GM21381 (cell line): ENCODE measurements around the gene KLHL17.

Experiments
- ATAC-seq: cut with Tn5 transposase; IDR thresholded peaks from one replicate; pipeline ENCODE4 v1.9.1; 2021; ENCODE audit warnings: mild to moderate bottlenecking, moderate library complexity; ENCODE audit not compliant: unreplicated experiment

KLHL17 gene

GRCh38 chr1:947958-948357 lies 12.4 kb upstream of the KLHL17 start:
- no peak for ATAC-seq

- ATAC-seq = no peak
Measured at GRCh38 chr1:950268-950667, 10.1 kb upstream of the KLHL17 start.

- no peak for ATAC-seq
Measured at GRCh38 chr1:950881-951280, 9.5 kb upstream of the KLHL17 start.

GRCh38 chr1:951364-951763 lies 9.0 kb upstream of the KLHL17 start:
- no peak for ATAC-seq

GRCh38 chr1:952201-952600 lies 8.2 kb upstream of the KLHL17 start:
- no peak for ATAC-seq

GRCh38 chr1:952603-953002 lies 7.8 kb upstream of the KLHL17 start:
- ATAC-seq = no peak

GRCh38 chr1:953524-954320 lies 6.7 kb upstream of the KLHL17 start:
- ATAC-seq = no peak

GRCh38 chr1:954927-955326 lies 5.5 kb upstream of the KLHL17 start:
- no peak for ATAC-seq

GRCh38 chr1:955474-955873 lies 4.9 kb upstream of the KLHL17 start:
- no peak for ATAC-seq

GRCh38 chr1:956636-957035 lies 3.7 kb upstream of the KLHL17 start:
- no peak for ATAC-seq

GRCh38 chr1:958823-959730 lies 1.3 kb upstream of the KLHL17 start, which contains the start of gene NOC2L:
Gene NOC2L, minus strand, starts transcription at chr1:959256. Its CDS starts 16 bp downstream, at chr1:959240.
- peak; percentile 60 for ATAC-seq

GRCh38 chr1:959731-960362 lies 537 bp upstream of the KLHL17 start:
- no peak for ATAC-seq

GRCh38 chr1:961132-961669 lies 817 bp downstream of the KLHL17 start:
- no peak for ATAC-seq

- ATAC-seq = no peak
Measured at GRCh38 chr1:962381-963300, 2.3 kb downstream of the KLHL17 start.

GRCh38 chr1:963301-963651 lies 2.9 kb downstream of the KLHL17 start:
- no peak for ATAC-seq

- no peak for ATAC-seq
Measured at GRCh38 chr1:963746-964525, 3.6 kb downstream of the KLHL17 start.

GRCh38 chr1:964691-965525 lies 4.5 kb downstream of the KLHL17 start:
- no peak for ATAC-seq

GRCh38 chr1:965526-966134 lies 5.2 kb downstream of the KLHL17 start:
- no peak for ATAC-seq
